Keratinocyte (primary cell): ENCODE data around the gene TAGLN2. TPM values are rescaled to one million over a fixed set of nuclear protein-coding genes. Genes with fewer than 3 reads are reported as not detected.
A peak's percentile ranks its signal among the peaks of the same experiment; 100 is the strongest.

ENCODE experiments used
- DNase-seq: peaks from one replicate; pipeline ENCODE4 v3.0.0-alpha.2; 2011; ENCODE audit warnings: low read depth, missing footprints, low spot score
- FAIRE-seq: peaks from 2 replicates; lab custom pipeline; 2011; peaks lifted over from hg19 to GRCh38; lab: Jason Lieb, UNC
- H2AFZ ChIP-seq: 2 replicates; pipeline ENCODE4 v1.6.0; 2012; ENCODE audit warnings: low read length, control low read depth, inconsistent platforms; ENCODE audit not compliant: control insufficient read depth
- H3K27ac ChIP-seq: 2 replicates; pipeline ENCODE4 v1.5.1; 2011; ENCODE audit warnings: low read length; ENCODE audit not compliant: control insufficient read depth, insufficient read depth
- H3K27me3 ChIP-seq: 3 replicates; pipeline ENCODE4 v1.6.0; 2011; ENCODE audit warnings: low read length; ENCODE audit not compliant: control insufficient read depth, insufficient read depth; ENCODE audit errors: extremely low read depth
- H3K36me3 ChIP-seq, 2 experiments: 2 replicates in 1 of 2; 3 replicates in 1 of 2; pipeline ENCODE4 v1.5.1; 2011; ENCODE audit warnings: low read length in 2 of 2, mild to moderate bottlenecking in 1 of 2; ENCODE audit not compliant: control insufficient read depth in 2 of 2, insufficient read depth in 2 of 2; ENCODE audit errors: extremely low read depth in 1 of 2
- H3K4me1 ChIP-seq: 3 replicates; pipeline ENCODE4 v1.5.1; 2011; ENCODE audit warnings: low read length; ENCODE audit not compliant: control insufficient read depth, insufficient read depth; ENCODE audit errors: extremely low read depth
- H3K4me2 ChIP-seq: 3 replicates; pipeline ENCODE4 v1.6.0; 2011; ENCODE audit warnings: low read depth, low read length; ENCODE audit not compliant: control insufficient read depth, insufficient read depth; ENCODE audit errors: extremely low read depth
- H3K4me3 ChIP-seq, 3 experiments: fragments of 200-600 bp in 1 of 3; sonication (generic) in 1 of 3; 2 replicates in 2 of 3; 3 replicates in 1 of 3; pipeline ENCODE4 v1.5.1; 2011 to 2016; ENCODE audit warnings: low read length in 3 of 3, mild to moderate bottlenecking in 3 of 3, control low read depth in 2 of 3, inconsistent platforms in 1 of 3, low read depth in 1 of 3, mixed read lengths in 1 of 3, mixed run types in 1 of 3, moderate library complexity in 1 of 3; ENCODE audit not compliant: control insufficient read depth in 2 of 3, insufficient read depth in 2 of 3; ENCODE audit errors: extremely low read depth in 1 of 3
- H3K79me2 ChIP-seq: 2 replicates; pipeline ENCODE4 v1.6.0; 2012; ENCODE audit warnings: low read length; ENCODE audit not compliant: control insufficient read depth, insufficient read depth
- H3K9ac ChIP-seq: 3 replicates; pipeline ENCODE4 v1.6.0; 2011; ENCODE audit warnings: low read length; ENCODE audit not compliant: control insufficient read depth, insufficient read depth; ENCODE audit errors: extremely low read depth
- H3K9me1 ChIP-seq: 3 replicates; pipeline ENCODE4 v1.6.0; 2011; ENCODE audit warnings: low read length; ENCODE audit not compliant: control insufficient read depth, insufficient read depth; ENCODE audit errors: extremely low read depth
- H3K9me3 ChIP-seq: 2 replicates; pipeline ENCODE4 v1.5.1; 2012; ENCODE audit warnings: low read depth, low read length; ENCODE audit not compliant: control insufficient read depth
- H4K20me1 ChIP-seq: 3 replicates; pipeline ENCODE4 v1.6.0; 2011; ENCODE audit warnings: low read length; ENCODE audit not compliant: control insufficient read depth, insufficient read depth; ENCODE audit errors: extremely low read depth
- CTCF ChIP-seq, 3 experiments: IDR thresholded peaks in 1 of 3; conservative IDR thresholded peaks in 1 of 3; optimal IDR thresholded peaks in 1 of 3; 2 replicates in 2 of 3; 3 replicates in 1 of 3; pipeline versions ENCODE3 to v1.5.1; 2011; ENCODE audit warnings: low read length in 3 of 3, mild to moderate bottlenecking in 3 of 3, moderate library complexity in 2 of 3, control low read depth in 1 of 3, inconsistent platforms in 1 of 3; ENCODE audit not compliant: insufficient read depth in 2 of 3; ENCODE audit errors: extremely low read depth in 1 of 3
- EZH2 ChIP-seq: IDR thresholded peaks from one replicate; pipeline ENCODE4 v1.6.1; 2012; ENCODE audit warnings: inconsistent platforms, mild to moderate bottlenecking, low read length, moderate library complexity
- dilution Hi-C: fragments of 300-500 bp; cut with MboI; formaldehyde crosslinking; loops from one replicate; pipeline ENCODE4 v1.7.0; 2020; ENCODE audit warnings: low sequenced_read_pairs; ENCODE audit not compliant: extremely low pct_ligation_motif_present
- polyA plus RNA-seq, 5 experiments: library from polyadenylated mRNA; depleted of rRNA in 3 of 5; stranded (reverse) in 3 of 5; stranded (forward) in 1 of 5; unstranded in 1 of 5; fragments of >200 nt; gene quantifications; 1 replicate in 1 of 5; 2 replicates in 3 of 5; 3 replicates in 1 of 5; pipeline versions ENCODE4 v1.2.1 to v1.2.3, GENCODE V29; 2011 to 2012; ENCODE audit warnings: missing spikeins in 2 of 5, low read depth in 1 of 5, low replicate concordance in 1 of 5

The TAGLN2 gene
- polyA plus RNA-seq, 1 donor (not counting 4 experiments of a cell fraction or from before 2014, with no cell fraction given), result 709 TPM

- FAIRE-seq (no peak), DNase-seq (no peak)
- Histone ChIP-seq H4K20me1 (peaks cover 12% of the 10 kb centered on the region), H2AFZ (no peak overlapping the region), H3K4me3 (no peak overlapping the region), H3K36me3 (peaks cover 22 to 28% of the 10 kb centered on the region in 2 experiments), H3K4me1 (peaks cover 77% of the 10 kb centered on the region), H3K4me2 (peak overlapping the region; percentile 1), H3K27ac (peak overlapping the region; percentile 77), H3K9me3 (no peaks in the 10 kb centered on the region), H3K27me3 (no peaks in the 10 kb centered on the region), H3K79me2 (peaks cover 16% of the 10 kb centered on the region), H3K9ac (peak overlapping the region; percentile 11), H3K9me1 (peaks cover 5% of the 10 kb centered on the region)
- TF ChIP-seq EZH2 (no peak), CTCF (optimal IDR thresholded peaks at IDR 0.05 in 1 of 3, IDR thresholded peaks at IDR 0.05 in 1 of 3, conservative IDR thresholded peaks at IDR 0.05 in 1 of 3; ENCODE audit: extremely low read depth in 1 of 3, insufficient read depth in 2 of 3, low read length in 3 of 3) (no peak)
- dilution Hi-C loops, result no loop called here
Observed at GRCh38 chr1:159915571-159916241, 9.6 kb downstream of the TAGLN2 start.

GRCh38 chr1:159914252-159915018, 10.9 kb downstream of the TAGLN2 start:
- DNase-seq (no peak), FAIRE-seq (no peak)

More at GRCh38 chr1:159914252-159915018, 10.9 kb downstream of the TAGLN2 start:
- H3K4me3 ChIP-seq, result no peak overlapping the region
- peaks cover 4% of the 10 kb centered on the region for H3K79me2 ChIP-seq
- peaks cover 14 to 15% of the 10 kb centered on the region in 2 experiments for H3K36me3 ChIP-seq
- H3K9ac ChIP-seq, result no peak overlapping the region
- H3K27ac ChIP-seq, result peak overlapping the region; percentile 3
- H3K27me3 ChIP-seq, result no peaks in the 10 kb centered on the region
- dilution Hi-C loops, result no loop called here
- peaks cover 3% of the 10 kb centered on the region for H3K9me1 ChIP-seq
- H3K9me3 ChIP-seq, result no peaks in the 10 kb centered on the region
- H3K4me2 ChIP-seq, result no peak overlapping the region
- peaks cover 84% of the 10 kb centered on the region for H3K4me1 ChIP-seq
- TF ChIP-seq CTCF (optimal IDR thresholded peaks at IDR 0.05 in 1 of 3, IDR thresholded peaks at IDR 0.05 in 1 of 3, conservative IDR thresholded peaks at IDR 0.05 in 1 of 3; ENCODE audit: extremely low read depth in 1 of 3, insufficient read depth in 2 of 3, low read length in 3 of 3) (no peak), EZH2 (no peak)
- H4K20me1 ChIP-seq, result peaks cover 8% of the 10 kb centered on the region
- no peak overlapping the region for H2AFZ ChIP-seq
